PC-3 (cell line): Measurements from ENCODE around the gene AVL9. TPM values are rescaled to one million over a fixed set of nuclear protein-coding genes. Genes with fewer than 3 reads are reported as not detected.
"Not testable (repeated sequence)": the region's sequence is repeated elsewhere in the genome, so short reads cannot be mapped to it uniquely, and the experiment has no call there.

Experiments
- ATAC-seq: fragments of 200-7000 bp; cut with Tn5 transposase; 2 replicates; pipeline ENCODE4 v1.9.1; 2020; ENCODE audit warnings: mild to moderate bottlenecking, moderate library complexity
- BruUV-seq: library from RNA; stranded (reverse); fragments of 400-500 nt; replicated peaks from 2 replicates; lab custom pipeline; 2021; lab: Mats Ljungman, UMichigan
- CTCF ChIA-PET: fragments of 300-600 bp; sonication (Branson Sonifier 250); formaldehyde crosslinking; loops from one replicate; lab custom pipeline; 2022; ENCODE audit warnings: antibody characterized with exemption; lab: Charles Lee
- POLR2A ChIA-PET: fragments of 300-600 bp; sonication (Branson Sonifier 250); formaldehyde crosslinking; loops from one replicate; lab custom pipeline; 2022; ENCODE audit warnings: antibody characterized with exemption; ENCODE audit not compliant: unreplicated experiment; lab: Charles Lee
- DNase-seq: peaks from one replicate; pipeline ENCODE4 v3.0.0-alpha.2; 2015
- H2AFZ ChIP-seq: fragments of 300-600 bp; sonication (generic); 2 replicates; pipeline ENCODE4 v1.6.0; 2016; ENCODE audit warnings: antibody characterized with exemption, low read length
- H3F3A ChIP-seq: fragments of 300-600 bp; sonication (generic); one replicate; pipeline ENCODE4 v1.6.0; 2017; ENCODE audit warnings: antibody characterized with exemption, low read length, control low read depth, mild to moderate bottlenecking; ENCODE audit not compliant: unreplicated experiment
- H3K27ac ChIP-seq: fragments of 300-600 bp; sonication (generic); 2 replicates; pipeline ENCODE4 v1.5.1; 2016; ENCODE audit warnings: mild to moderate bottlenecking, low read length
- H3K27me3 ChIP-seq: fragments of 300-600 bp; sonication (generic); 2 replicates; pipeline ENCODE4 v1.6.1; 2016; ENCODE audit warnings: low read length, mixed read lengths
- H3K36me3 ChIP-seq: fragments of 300-600 bp; sonication (generic); 2 replicates; pipeline ENCODE4 v1.6.1; 2016; ENCODE audit warnings: low read depth, mixed run types, low read length, mixed read lengths
- H3K4me1 ChIP-seq: fragments of 300-600 bp; sonication (generic); 2 replicates; pipeline ENCODE4 v1.5.1; 2016; ENCODE audit warnings: low read length; ENCODE audit not compliant: insufficient read depth
- H3K4me2 ChIP-seq: fragments of 300-600 bp; sonication (generic); 2 replicates; pipeline ENCODE4 v1.6.0; 2016; ENCODE audit warnings: low read length
- H3K4me3 ChIP-seq: fragments of 300-600 bp; sonication (generic); 2 replicates; pipeline ENCODE4 v1.5.1; 2016; ENCODE audit warnings: mild to moderate bottlenecking, low read length, mixed read lengths
- H3K79me2 ChIP-seq: fragments of 300-600 bp; sonication (generic); 2 replicates; pipeline ENCODE4 v1.6.1; 2017; ENCODE audit warnings: low read length, mixed read lengths
- H3K9ac ChIP-seq: fragments of 300-600 bp; sonication (generic); 2 replicates; pipeline ENCODE4 v1.6.0; 2016; ENCODE audit warnings: mild to moderate bottlenecking, low read length
- H3K9me2 ChIP-seq: fragments of 300-600 bp; sonication (generic); replicated peaks from 2 replicates; pipeline ENCODE4 v1.6.1; 2016; ENCODE audit warnings: mixed run types, low read length, mixed read lengths
- H3K9me3 ChIP-seq: fragments of 300-600 bp; sonication (generic); 2 replicates; pipeline ENCODE4 v1.6.1; 2016; ENCODE audit warnings: low read length, mixed read lengths
- H4K20me1 ChIP-seq: fragments of 300-600 bp; sonication (generic); 2 replicates; pipeline ENCODE4 v1.6.1; 2016; ENCODE audit warnings: low read length, mixed read lengths
- CTCF ChIP-seq: fragments of 300-600 bp; sonication (generic); conservative IDR thresholded peaks from 2 replicates; pipeline ENCODE4 v1.5.1; 2017; ENCODE audit warnings: antibody characterized with exemption, low read depth, mild to moderate bottlenecking, low read length
- EZH2 ChIP-seq: fragments of 300-600 bp; sonication (generic); IDR thresholded peaks from one replicate; pipeline ENCODE4 v1.6.1; 2017; ENCODE audit warnings: antibody characterized with exemption, mild to moderate bottlenecking, low read length; ENCODE audit not compliant: unreplicated experiment
- EZH2phosphoT487 ChIP-seq: fragments of 300-600 bp; sonication (generic); IDR thresholded peaks from 2 replicates; pipeline ENCODE4 v1.6.1; 2018; ENCODE audit warnings: mild to moderate bottlenecking, antibody characterized with exemption, low read length, borderline replicate concordance
- intact Hi-C: fragments of 100-400 bp; cut with micrococcal nuclease; formaldehyde crosslinking; loops from 2 replicates; pipeline ENCODE4 v1.9.0; 2023
- total RNA-seq: library from RNA; depleted of rRNA; stranded (reverse); fragments of >200 nt; gene quantifications from 2 replicates; pipeline ENCODE4 v1.2.3, GENCODE V29; 2014

The AVL9 gene
- total RNA-seq, 1 experiment from 2014 or later: 13.2 TPM

GRCh38 chr7:32461484-32461883 is 33.8 kb upstream of the AVL9 start:
- CTCF ChIA-PET: no interaction called here
- TF ChIP-seq EZH2 (no peak), CTCF (no peak), EZH2phosphoT487 (no peak)
- no TSS peak for BruUV-seq

GRCh38 chr7:32462451-32462850 is 32.8 kb upstream of the AVL9 start:
- H3K4me3 ChIP-seq: no peak overlapping the region
- no TSS peak for BruUV-seq
- ChIA-PET CTCF (no interaction called here), POLR2A (no interaction called here)
- ATAC-seq (no peak), DNase-seq (no peak)
- TF ChIP-seq EZH2phosphoT487 (no peak), CTCF (no peak), EZH2 (no peak)
- no peaks in the 10 kb centered on the region for H3K36me3 ChIP-seq
- no peaks in the 10 kb centered on the region for H3K9me2 ChIP-seq
- H3K9ac ChIP-seq: no peak overlapping the region
- H2AFZ ChIP-seq: no peak overlapping the region
- no peaks in the 10 kb centered on the region; the same call in 1 of the 2 replicates for H3K27me3 ChIP-seq
- no peaks in the 10 kb centered on the region for H4K20me1 ChIP-seq
- intact Hi-C loops: no loop called here
- no peaks in the 10 kb centered on the region for H3K9me3 ChIP-seq
- H3F3A ChIP-seq: no peaks in the 10 kb centered on the region
- H3K27ac ChIP-seq: no peak overlapping the region
- no peaks in the 10 kb centered on the region for H3K4me1 ChIP-seq
- no peak overlapping the region for H3K4me2 ChIP-seq
- H3K79me2 ChIP-seq: no peaks in the 10 kb centered on the region

More at GRCh38 chr7:32461484-32461883, 33.8 kb upstream of the AVL9 start:
- ATAC-seq (no peak), DNase-seq (no peak)
- POLR2A ChIA-PET: no interaction called here
- Histone ChIP-seq H3F3A (no peaks in the 10 kb centered on the region), H3K4me1 (no peaks in the 10 kb centered on the region), H4K20me1 (no peaks in the 10 kb centered on the region), H3K79me2 (no peaks in the 10 kb centered on the region), H3K4me2 (no peak overlapping the region), H3K9ac (no peak overlapping the region), H3K27ac (no peak overlapping the region), H3K27me3 (no peaks in the 10 kb centered on the region; the same call in 1 of the 2 replicates), H2AFZ (no peak overlapping the region), H3K9me3 (no peaks in the 10 kb centered on the region), H3K4me3 (no peak overlapping the region), H3K9me2 (no peaks in the 10 kb centered on the region), H3K36me3 (no peaks in the 10 kb centered on the region)
- intact Hi-C loops: no loop called here

- no peaks in the 10 kb centered on the region; the same call in 1 of the 2 replicates for H3K27me3 ChIP-seq
- H3K4me2 ChIP-seq: no peak overlapping the region
- no TSS peak for BruUV-seq
- H3K79me2 ChIP-seq: no peaks in the 10 kb centered on the region
- no peaks in the 10 kb centered on the region for H3K36me3 ChIP-seq
- ATAC-seq (peak; percentile 24), DNase-seq (no peak)
- no peak overlapping the region for H2AFZ ChIP-seq
- H3F3A ChIP-seq: no peaks in the 10 kb centered on the region
- no peak overlapping the region for H3K27ac ChIP-seq
- no peak overlapping the region for H3K4me3 ChIP-seq
- H4K20me1 ChIP-seq: no peaks in the 10 kb centered on the region
- ChIA-PET POLR2A (no interaction called here), CTCF (no interaction called here)
- no peak for TF ChIP-seq EZH2phosphoT487
- no peak for TF ChIP-seq CTCF
- no peak for TF ChIP-seq EZH2
- intact Hi-C loops: no loop called here
- no peaks in the 10 kb centered on the region for H3K9me3 ChIP-seq
- H3K9me2 ChIP-seq: no peaks in the 10 kb centered on the region
- no peaks in the 10 kb centered on the region for H3K4me1 ChIP-seq
- H3K9ac ChIP-seq: no peak overlapping the region
Observed at GRCh38 chr7:32462977-32463376, 32.3 kb upstream of the AVL9 start.

GRCh38 chr7:32464641-32465416 is 30.5 kb upstream of the AVL9 start:
- H3K4me1 ChIP-seq, H3K9ac ChIP-seq, H3K27me3 ChIP-seq, CTCF ChIA-PET, DNase-seq, ATAC-seq, H2AFZ ChIP-seq, H3F3A ChIP-seq, H3K4me3 ChIP-seq, H3K9me3 ChIP-seq, H3K9me2 ChIP-seq, intact Hi-C loops, H4K20me1 ChIP-seq, H3K4me2 ChIP-seq, H3K79me2 ChIP-seq, POLR2A ChIA-PET, BruUV-seq, H3K36me3 ChIP-seq, H3K27ac ChIP-seq: not testable (repeated sequence)
